KG1 (cell line): Measurements from ENCODE around the gene FGD4.
A peak's percentile ranks its signal among the peaks of the same experiment; 100 is the strongest.
"Not testable (repeated sequence)": the region's sequence is repeated elsewhere in the genome, so short reads cannot be mapped to it uniquely, and the experiment has no call there.

Source experiments
- DNase-seq: peaks from one replicate; lab custom pipeline; 2025; lab: John Stamatoyannopoulos, UW

Gene FGD4

DNA sequence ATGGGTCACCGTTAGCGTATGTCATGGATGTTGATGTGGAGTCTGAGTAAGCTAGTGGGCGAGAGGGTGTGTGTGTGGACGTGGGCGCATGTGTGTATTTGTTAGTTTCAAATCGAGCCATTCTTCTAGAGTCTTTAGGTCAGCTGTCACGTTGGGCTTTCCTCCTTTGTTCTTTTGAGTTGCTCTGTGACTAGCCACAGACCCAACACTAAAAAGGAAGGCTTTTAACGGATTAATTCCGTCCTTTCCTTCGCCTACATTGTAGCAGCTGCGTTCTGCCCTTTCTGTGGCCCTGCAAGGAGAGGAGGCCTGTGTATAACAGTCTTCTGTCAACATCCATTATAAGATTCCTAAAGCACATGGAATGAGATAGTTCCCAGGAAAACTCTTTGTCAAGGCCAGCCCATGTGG, 162.6 kb downstream of the FGD4 start:
- DNase-seq: no peak

DNA sequence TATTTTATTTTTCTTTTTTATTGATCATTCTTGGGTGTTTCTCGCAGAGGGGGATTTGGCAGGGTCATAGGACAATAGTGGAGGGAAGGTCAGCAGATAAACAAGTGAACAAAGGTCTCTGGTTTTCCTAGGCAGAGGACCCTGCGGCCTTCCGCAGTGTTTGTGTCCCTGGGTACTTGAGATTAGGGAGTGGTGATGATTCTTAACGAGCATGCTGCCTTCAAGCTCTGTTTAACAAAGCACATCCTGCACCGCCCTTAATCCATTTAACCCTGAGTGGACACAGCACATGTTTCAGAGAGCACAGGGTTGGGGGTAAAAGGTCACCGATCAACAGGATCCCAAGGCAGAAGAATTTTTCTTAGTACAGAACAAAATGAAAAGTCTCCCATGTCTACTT, 163.1 kb downstream of the FGD4 start:
- not testable (repeated sequence) for DNase-seq

DNA sequence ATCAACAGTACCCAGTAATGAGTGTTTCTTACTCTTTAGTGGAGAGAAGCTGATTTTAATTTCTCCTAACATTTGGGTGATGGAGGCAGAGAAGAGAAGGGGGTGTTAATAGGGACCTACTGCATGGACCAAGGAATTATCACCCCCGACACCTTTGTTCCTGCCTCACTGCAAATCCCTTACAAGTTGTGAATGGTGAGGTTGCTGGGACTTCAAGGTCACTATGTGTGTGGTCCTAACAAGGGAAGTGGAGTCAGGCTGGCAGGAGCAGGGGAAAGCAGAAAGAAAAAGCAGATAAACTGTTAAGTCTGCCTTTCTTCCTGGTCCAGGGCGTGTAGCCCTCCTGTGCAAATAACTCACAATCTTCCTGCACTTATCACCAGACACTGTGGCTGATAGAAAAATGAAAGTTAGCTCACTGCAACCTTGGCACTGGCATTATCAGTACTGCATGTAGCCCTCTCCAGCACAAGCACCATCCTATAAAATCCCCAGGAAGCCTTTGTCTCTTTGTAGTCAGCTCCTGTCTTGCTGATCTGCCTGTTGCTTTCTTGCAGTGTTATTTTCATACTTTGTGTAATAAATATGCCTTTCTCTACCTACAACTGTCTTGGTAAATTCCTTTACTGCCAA, 167.4 kb downstream of the FGD4 start:
- no peak for DNase-seq

GRCh38 chr12:32567296-32567674, 167.9 kb downstream of the FGD4 start:
- no peak for DNase-seq

DNA sequence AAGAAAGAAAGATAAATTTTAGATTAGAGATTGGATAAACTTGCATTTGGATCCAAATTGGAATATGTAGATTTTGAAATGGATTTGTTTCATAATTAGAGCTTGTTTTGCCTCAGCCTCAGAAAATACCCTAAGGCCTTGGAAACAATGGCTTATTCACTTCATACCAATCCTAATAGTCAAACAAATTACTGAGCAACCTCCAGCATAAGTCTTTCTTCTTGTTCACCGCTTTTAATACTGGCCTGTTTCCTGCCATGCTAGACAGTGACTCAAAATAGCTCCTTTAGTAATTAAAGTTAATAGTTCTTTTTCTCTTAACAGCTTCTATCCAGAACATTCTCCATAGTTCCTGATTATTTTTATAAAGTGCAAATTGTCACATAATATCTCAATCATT, 168.9 kb downstream of the FGD4 start:
- no peak for DNase-seq

DNA sequence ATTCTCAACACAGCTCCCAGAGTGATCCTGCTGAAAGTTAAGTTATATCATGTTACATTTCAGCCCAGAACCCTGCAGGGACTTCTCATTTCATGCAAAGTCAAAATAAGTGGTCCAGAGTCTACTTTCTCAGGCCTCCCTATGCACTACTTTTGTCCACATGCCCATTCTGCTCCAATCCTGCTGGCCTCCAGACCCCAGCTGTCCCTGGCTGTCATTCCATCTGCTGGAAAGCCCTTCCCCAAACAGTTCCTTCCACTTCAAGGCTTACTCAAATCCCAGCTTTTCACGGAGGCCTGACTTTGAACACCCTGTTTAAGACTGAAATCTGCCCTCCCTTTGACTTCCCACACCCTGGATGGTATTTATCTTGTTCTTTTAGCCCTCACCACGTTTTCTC, 169.9 kb downstream of the FGD4 start:
- DNase-seq: no peak

- DNase-seq: no peak
Observed at GRCh38 chr12:32574585-32574984, 175.2 kb downstream of the FGD4 start.

GRCh38 chr12:32577328-32577727, 178.0 kb downstream of the FGD4 start:
- DNase-seq: no peak

DNA sequence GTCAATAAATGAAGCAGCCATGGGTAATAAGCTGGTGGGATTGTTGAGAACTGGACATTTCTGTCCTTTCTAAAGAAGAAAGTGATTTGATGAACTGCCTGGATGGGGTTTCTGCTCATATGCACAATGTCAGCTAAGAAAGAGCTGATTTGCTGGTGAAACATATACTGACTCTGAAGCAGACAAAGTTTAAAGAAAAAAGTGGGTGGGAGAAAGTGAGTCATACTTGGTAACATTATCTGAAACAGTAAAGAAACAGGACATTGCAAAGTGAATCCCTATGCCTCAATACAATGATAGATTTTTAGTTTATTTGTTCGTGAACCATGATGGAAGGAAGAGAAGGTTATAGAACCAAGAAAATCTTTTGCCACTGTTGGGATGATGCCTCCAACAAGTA, 184.2 kb downstream of the FGD4 start:
- DNase-seq: no peak

DNA sequence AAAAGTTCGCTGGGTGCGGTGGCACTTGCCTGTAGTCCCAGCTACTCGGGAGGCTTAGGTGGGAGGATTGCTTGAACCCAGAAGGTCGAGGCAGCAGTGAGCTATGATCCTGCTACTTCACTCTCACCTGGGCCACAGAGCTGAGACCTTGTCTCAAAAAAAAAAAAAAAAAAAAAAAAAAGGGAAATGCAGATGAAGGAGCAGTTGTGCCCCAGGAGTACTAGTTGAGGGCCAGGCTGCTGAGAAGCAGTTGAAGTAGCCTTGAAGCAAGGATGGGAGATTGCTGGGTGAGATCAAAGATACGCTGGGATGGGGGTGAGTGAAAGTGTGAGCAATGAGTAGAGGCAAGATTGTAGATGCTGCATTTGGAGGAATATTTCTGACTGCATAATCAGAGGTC, 186.3 kb downstream of the FGD4 start:
- DNase-seq: no peak

- DNase-seq: no peak
Observed at GRCh38 chr12:32586390-32586789, 187.0 kb downstream of the FGD4 start.

- DNase-seq: peak; percentile 60
Observed at GRCh38 chr12:32587581-32588495, 188.5 kb downstream of the FGD4 start.

DNA sequence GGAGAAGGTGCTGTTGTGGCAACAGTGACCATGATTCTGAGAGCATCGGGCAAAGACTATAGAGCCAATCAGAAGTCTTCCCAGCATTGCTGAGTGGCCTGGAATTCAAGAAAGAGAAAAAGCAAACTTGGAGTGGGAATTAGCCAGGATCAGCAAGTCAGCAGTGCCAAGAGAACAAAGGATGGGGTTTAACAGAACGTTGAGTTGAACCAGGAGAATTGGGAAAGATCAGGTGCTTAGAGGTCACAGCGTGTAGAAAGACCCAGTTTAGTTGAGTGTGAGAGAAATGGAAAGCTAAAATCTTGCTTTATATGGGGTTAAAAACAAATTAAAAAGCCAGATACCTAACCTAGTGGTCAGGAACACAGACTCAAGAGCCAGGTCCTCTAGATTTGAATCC, 189.2 kb downstream of the FGD4 start:
- no peak for DNase-seq

- DNase-seq: peak; percentile 54
Observed at GRCh38 chr12:32589165-32589865, 190.0 kb downstream of the FGD4 start.

DNA sequence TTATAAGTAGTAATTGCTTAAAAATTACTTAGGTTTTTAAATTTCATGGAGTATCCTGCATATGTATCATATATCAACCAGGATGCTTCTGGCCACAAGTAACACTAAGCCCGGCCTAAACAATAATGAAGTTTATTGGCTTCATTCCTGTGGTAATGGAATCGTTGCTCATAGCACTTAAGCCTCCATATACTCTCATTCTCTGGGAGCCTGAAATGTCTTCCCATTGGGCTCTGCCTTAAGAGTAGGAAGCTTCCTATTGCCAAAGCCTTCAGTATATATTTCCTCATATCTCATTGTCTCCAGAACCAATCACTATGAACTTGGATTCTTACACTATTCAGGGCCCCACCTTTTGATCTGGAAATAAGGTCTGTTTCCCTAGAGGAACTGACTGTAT, 195.9 kb downstream of the FGD4 start:
- DNase-seq: no peak

GRCh38 chr12:32596030-32596429, 196.7 kb downstream of the FGD4 start:
- no peak for DNase-seq

- no peak for DNase-seq
Observed at GRCh38 chr12:32598688-32599087, 199.3 kb downstream of the FGD4 start.

DNA sequence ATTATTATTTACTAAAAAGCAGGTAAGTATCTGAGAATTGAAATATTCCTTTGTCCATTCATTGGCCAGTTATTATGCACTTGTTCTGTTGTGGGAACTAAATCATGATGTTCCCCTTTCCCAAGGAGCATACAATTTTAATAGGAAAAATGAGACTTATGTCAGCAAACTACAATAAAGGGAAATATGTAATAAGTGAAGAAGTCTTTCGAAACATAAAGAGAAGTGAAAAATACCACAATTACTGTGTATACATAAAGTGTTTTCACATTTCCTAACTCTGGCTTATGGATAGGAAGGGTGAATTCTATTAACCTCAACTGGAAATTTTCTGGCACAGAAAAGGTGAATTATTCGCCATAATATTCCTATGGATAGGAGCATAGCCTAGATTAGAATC, 201.3 kb downstream of the FGD4 start:
- no peak for DNase-seq

DNA sequence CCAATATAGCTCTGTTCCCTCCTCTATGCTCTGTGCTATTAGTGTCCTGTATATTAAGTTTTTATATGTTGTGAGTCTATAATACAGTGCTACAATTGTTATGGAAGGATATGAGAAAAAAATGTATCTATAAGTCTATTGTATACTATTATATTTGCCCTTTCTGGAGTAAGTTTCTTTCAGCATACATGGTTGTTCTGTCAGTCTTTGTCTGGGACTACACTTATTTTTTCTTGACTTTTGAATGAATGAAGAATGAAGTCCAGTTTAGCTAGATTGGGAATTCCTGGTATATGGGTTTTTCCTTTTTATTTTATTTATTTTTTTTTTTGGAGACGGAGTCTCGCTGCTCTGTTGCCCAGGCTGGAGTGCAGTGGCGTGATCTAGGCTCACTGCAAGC, 203.7 kb downstream of the FGD4 start:
- DNase-seq: no peak

DNA sequence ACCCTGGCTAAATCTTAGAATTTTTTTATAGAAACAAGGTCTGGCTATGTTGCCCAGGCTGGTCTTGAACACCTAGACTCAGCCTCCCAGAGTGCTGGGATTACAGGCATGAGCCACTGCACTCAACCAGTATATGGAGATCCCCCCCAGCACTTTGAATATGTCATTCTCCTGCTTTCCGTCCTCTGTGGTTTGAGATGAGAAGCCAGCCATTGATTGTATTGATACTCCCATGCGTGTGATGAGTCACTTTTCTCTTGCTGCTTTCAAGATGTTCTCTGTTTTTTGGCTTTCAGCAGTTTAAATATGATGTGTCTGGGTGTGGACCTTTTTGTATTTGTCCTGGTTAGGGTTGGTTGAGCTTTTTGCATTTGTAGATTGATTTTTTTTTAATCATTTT, 204.5 kb downstream of the FGD4 start:
- no peak for DNase-seq

- DNase-seq: no peak
Observed at GRCh38 chr12:32604565-32604964, 205.2 kb downstream of the FGD4 start.

GRCh38 chr12:32605326-32606095, 206.2 kb downstream of the FGD4 start:
- no peak for DNase-seq
